Stimulated activated memory B cell treated with anti-CD40 and anti-IgM and Interleukin-4, amounts not matched to agents 10 μg/mL and 1 μg/mL and 100 μg/mL, for 72 hours (primary cell): ENCODE results near the gene MDFIC2.

Experiments
- ATAC-seq: fragments of 150-1000 bp; cut with Tn5 transposase; 2 replicates; pipeline ENCODE4 v1.10.0; 2021
- H3K27ac Mint-ChIP-seq: one replicate; pipeline ENCODE4 v1.8.0; 2022; ENCODE audit warnings: mild to moderate bottlenecking, mixed read lengths
- H3K27me3 Mint-ChIP-seq: one replicate; pipeline ENCODE4 v1.8.0; 2022; ENCODE audit warnings: mixed read lengths
- H3K36me3 Mint-ChIP-seq: one replicate; pipeline ENCODE4 v1.8.0; 2022; ENCODE audit warnings: mixed read lengths
- H3K4me1 Mint-ChIP-seq: one replicate; pipeline ENCODE4 v1.8.0; 2022; ENCODE audit warnings: mixed read lengths
- H3K4me3 Mint-ChIP-seq: one replicate; pipeline ENCODE4 v1.8.0; 2022; ENCODE audit warnings: mild to moderate bottlenecking, moderate library complexity, mixed read lengths
- H3K9me3 Mint-ChIP-seq: one replicate; pipeline ENCODE4 v1.8.0; 2022; ENCODE audit warnings: mixed read lengths

Gene MDFIC2

DNA sequence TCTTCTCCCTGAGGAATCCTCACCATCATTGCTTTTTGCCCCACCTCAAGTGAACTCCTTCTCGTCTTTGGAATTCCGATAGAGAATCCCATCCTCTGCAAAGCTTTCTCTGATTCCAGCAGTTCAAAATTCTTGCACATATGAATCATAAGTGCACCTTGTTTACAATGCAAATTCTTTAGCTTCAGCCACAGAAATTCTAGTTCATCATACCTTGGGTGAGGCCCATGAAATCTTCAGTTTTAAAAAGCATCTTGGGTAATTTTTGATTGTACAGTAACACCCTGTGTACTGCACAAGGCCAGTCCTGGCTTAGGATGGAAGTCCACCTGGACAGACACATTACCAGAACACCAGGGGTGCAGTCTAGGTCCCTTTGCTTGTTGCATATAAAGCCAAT lies 30.8 kb downstream of the MDFIC2 start:
- Mint-ChIP-seq H3K9me3 (peaks cover 4% of the 10 kb centered on the region), H3K27me3 (no peaks in the 10 kb centered on the region), H3K36me3 (no peaks in the 10 kb centered on the region), H3K27ac (no peak overlapping the region), H3K4me1 (no peaks in the 10 kb centered on the region), H3K4me3 (no peak overlapping the region)
- ATAC-seq, result no peak

DNA sequence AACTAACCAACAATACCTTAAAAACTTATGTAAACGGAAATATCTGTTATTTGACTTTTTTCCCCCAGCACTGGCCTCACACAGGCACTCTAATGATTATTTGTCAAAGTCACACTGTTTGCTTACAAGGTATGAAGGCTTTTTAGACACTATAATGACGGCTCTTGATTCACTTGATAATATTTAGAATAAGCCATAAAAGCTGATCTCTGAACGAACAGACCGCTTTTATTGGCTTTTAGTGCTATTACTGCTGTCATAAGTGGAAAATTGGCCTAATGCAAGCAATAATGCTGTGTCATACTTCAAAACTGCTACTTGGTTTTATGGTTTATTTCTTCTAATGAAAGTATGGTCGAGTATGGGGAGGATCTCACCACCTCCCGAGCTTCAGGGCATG lies 35.1 kb downstream of the MDFIC2 start:
- Mint-ChIP-seq H3K9me3 (peaks cover under 1% of the 10 kb centered on the region), H3K4me3 (no peak overlapping the region), H3K27me3 (no peaks in the 10 kb centered on the region), H3K36me3 (no peaks in the 10 kb centered on the region), H3K4me1 (no peaks in the 10 kb centered on the region), H3K27ac (no peak overlapping the region)
- no peak for ATAC-seq

DNA sequence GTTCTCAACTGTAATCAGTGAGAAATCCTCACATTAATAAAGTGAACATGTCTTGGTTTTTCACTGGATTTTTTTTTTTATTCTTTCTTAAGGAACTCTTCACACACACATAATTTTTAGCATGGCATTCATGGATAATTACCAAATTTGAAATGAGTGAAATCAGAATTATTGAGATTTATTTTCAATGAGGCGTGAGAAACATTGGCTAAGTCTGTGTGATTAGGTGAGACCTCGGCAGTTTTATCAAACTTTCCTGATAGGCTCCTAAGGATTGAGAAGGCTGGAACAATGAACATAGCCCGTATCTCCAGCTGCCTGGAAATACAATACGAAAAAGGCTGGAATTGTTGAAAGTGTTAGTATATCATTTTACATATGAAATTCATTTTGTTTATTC lies 35.5 kb downstream of the MDFIC2 start:
- no peaks in the 10 kb centered on the region for H3K36me3 Mint-ChIP-seq
- no peaks in the 10 kb centered on the region for H3K4me1 Mint-ChIP-seq
- no peak overlapping the region for H3K4me3 Mint-ChIP-seq

DNA sequence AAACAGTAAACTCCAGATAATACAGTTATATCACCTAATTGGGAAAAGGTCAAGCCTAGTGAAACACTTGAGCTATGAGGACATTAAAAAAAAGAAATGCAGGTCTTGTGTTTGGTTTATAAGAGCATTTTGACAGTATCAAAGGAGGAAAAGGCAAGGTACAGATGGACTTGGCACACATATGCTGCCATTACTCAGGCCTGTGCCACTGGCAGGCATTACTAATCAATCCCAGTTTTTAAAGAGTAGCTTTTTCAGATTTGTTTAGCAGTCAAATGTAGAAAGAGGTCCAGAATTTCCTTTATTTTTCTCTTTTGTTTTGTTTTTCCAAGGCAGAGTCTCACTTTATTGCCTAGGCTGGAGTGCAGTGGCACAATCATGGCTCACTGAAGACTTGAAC lies 38.9 kb downstream of the MDFIC2 start:
- peaks cover 6% of the 10 kb centered on the region for H3K9me3 Mint-ChIP-seq
- ATAC-seq, result no peak
- no peaks in the 10 kb centered on the region for H3K27me3 Mint-ChIP-seq
- no peak overlapping the region for H3K27ac Mint-ChIP-seq
- no peaks in the 10 kb centered on the region for H3K36me3 Mint-ChIP-seq
- no peaks in the 10 kb centered on the region for H3K4me1 Mint-ChIP-seq
- no peak overlapping the region for H3K4me3 Mint-ChIP-seq

More for the DNA sequence above, 35.5 kb downstream of the MDFIC2 start:
- Mint-ChIP-seq H3K27ac (no peak overlapping the region), H3K27me3 (no peaks in the 10 kb centered on the region), H3K9me3 (peaks cover 3% of the 10 kb centered on the region)
- no peak for ATAC-seq

DNA sequence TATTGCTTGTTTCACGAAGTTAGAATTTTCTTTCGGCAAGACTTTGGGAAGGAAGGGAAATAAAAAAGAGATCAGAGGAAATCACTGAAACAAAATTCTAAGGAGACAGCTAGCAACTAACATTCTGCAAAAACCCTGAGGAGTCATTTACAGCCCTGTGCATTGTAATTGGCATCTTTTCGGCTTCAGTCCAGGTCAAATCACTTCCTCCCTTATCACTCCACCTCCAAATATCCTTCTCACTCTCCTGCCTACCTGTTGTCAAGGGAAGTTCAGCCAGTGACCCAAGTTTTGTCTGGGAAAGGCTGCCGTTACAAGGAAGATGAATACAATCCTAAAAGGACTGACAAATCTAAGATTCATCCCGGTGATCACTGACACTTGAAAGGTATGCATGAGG lies 39.6 kb downstream of the MDFIC2 start:
- Mint-ChIP-seq H3K27ac (no peak overlapping the region), H3K9me3 (peaks cover 6% of the 10 kb centered on the region), H3K4me1 (no peaks in the 10 kb centered on the region), H3K36me3 (no peaks in the 10 kb centered on the region), H3K27me3 (no peaks in the 10 kb centered on the region), H3K4me3 (no peak overlapping the region)
- no peak for ATAC-seq

DNA sequence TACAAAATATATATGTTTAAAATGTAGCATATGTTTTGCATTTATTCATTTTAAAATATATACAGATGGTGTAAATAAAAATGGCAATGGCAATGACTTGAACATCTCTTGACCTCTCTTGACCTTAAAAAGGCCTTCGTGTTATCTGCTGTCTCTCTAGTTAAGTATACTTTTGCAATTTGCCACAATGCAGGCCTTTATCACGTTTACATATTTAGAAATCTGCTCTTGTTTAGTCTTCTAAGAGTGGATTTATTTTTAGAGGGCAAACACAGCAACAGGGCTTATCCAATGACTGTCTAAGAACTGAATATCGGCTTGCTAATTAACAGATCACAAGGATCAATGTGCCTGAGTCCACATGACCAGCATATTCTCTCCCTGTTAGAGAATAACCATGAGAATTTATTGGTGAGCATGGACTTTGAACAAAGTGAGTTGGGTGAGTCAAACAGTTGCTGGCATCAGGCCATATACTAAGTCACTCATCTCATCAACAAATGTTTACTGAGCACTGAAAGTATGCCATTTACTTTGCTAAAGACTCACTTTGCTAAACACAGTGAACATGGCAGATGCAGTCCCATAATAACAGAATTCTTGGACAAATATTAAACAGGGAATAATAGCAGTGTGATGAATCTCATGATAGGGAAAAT lies 48.2 kb downstream of the MDFIC2 start:
- ATAC-seq, result no peak
- Mint-ChIP-seq H3K4me3 (no peak overlapping the region), H3K27ac (no peak overlapping the region), H3K9me3 (peaks cover 5% of the 10 kb centered on the region), H3K4me1 (no peaks in the 10 kb centered on the region), H3K36me3 (no peaks in the 10 kb centered on the region), H3K27me3 (no peaks in the 10 kb centered on the region)

DNA sequence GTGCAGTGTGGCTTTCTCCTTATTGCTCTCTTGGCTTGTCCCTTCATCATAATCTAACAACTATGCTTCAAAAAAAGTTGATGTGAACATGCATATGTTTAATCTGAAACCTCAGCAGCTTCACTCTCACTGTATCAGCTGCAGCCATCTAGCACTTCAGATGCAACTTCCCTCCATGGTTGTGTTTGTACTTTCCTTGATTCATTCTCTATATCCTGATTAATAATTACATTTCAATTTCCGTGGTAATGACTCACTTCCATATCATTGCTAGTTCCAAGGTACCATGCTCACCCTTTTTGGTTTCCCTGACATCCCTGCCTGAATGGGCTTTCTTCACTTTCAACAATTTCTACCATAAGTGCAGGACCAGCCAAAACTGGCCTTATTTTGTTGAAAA lies 51.2 kb downstream of the MDFIC2 start:
- H3K4me1 Mint-ChIP-seq, result no peaks in the 10 kb centered on the region
- H3K27me3 Mint-ChIP-seq, result no peaks in the 10 kb centered on the region
- no peak for ATAC-seq
- H3K9me3 Mint-ChIP-seq, result peaks cover 8% of the 10 kb centered on the region
- H3K27ac Mint-ChIP-seq, result no peak overlapping the region
- H3K36me3 Mint-ChIP-seq, result no peaks in the 10 kb centered on the region
- no peak overlapping the region for H3K4me3 Mint-ChIP-seq

DNA sequence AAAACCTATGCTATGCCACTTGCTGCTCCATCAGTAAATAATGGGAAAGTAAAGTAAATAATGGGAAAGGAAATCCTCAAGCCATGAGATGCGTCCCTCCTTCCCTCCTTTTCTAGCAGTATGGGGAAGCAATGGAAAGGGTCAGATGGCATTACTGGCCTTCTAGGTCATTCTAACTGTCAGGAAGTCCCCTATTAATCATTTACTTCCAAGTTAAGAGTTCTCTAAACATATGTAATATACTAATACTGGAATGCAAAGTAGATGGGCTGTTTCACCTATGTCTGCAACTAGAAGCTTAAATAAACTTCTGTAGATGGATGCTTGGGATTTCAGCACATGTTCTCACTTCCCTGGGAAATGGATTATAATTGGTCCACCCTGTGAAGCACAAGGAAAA lies 55.9 kb downstream of the MDFIC2 start:
- Mint-ChIP-seq H3K36me3 (no peaks in the 10 kb centered on the region), H3K27me3 (no peaks in the 10 kb centered on the region), H3K4me3 (no peak overlapping the region), H3K9me3 (peaks cover 3% of the 10 kb centered on the region), H3K27ac (no peak overlapping the region), H3K4me1 (no peaks in the 10 kb centered on the region)
- no peak for ATAC-seq

DNA sequence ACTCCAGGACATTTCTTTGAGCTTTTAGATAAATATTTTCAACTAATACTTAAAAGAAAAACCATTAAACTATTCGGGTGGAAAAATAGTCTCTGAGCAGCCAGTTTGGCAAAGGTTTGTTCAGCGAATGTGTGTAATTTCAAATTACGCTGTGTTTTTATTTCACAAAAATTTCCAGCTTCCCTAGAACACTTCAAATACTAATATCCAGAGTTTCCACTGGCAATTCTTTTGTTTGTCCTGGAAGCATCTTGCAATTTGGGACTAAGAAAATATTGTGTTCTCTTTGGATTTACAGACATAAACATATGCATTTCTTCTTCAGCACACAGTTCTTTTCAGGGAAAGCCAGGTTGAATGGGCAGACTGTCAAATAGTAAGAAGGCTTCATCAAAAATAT lies 61.9 kb downstream of the MDFIC2 start:
- no peaks in the 10 kb centered on the region for H3K4me1 Mint-ChIP-seq
- no peak overlapping the region for H3K27ac Mint-ChIP-seq
- no peaks in the 10 kb centered on the region for H3K36me3 Mint-ChIP-seq
- no peaks in the 10 kb centered on the region for H3K27me3 Mint-ChIP-seq
- peaks cover 8% of the 10 kb centered on the region for H3K9me3 Mint-ChIP-seq
- no peak for ATAC-seq
- H3K4me3 Mint-ChIP-seq, result no peak overlapping the region

DNA sequence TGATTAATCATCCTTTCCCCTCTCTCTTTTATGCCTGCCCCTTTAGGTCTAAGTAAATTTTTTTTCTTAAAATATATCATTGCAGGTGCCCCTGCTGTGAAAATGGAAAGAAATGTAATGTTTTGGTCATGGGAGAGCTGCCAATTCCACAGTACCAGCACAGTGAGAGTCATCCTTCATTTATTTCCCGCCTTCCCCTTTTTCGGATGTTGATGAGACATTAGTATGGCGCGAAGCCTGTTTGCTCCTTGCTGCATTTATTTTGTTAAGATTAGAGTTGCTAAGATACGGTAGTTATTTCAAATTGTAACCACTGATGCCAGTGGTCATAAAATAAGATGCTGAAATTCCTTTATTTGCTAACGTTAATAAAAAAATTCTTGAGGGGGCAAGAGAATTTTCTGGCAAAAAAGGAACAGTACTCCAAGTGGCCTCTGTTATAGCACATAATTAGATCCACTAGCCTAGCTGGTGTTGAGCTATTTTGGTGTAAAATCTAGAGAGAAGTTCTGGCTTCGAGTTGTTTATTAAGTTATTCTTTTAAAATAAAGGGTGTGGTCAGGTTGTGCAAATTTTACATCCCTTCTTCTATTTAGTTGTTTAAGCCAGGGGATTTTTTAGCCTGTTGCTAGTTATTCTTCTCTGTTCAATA lies 62.8 kb downstream of the MDFIC2 start:
- Mint-ChIP-seq H3K9me3 (peaks cover 8% of the 10 kb centered on the region), H3K4me3 (no peak overlapping the region), H3K27ac (no peak overlapping the region), H3K27me3 (no peaks in the 10 kb centered on the region), H3K4me1 (no peaks in the 10 kb centered on the region), H3K36me3 (no peaks in the 10 kb centered on the region)
- ATAC-seq, result no peak

DNA sequence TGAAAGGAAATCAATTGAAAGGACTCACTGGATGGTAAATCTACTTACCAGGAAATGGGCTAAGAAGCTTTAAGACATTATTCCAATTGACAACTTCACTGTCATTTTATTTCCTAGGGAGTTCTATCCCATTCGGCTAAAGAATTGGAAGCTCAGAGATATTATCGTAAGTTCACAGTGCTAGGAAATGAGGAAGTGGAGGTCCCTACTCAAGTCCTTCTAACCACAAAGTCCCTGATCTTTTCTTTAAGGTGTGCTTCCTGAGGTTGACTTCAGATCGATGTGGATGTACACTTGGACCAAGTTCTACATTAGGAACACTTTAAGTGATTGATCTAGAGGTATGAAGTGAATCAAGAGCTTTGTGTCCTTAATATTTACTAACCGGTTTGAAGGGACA lies 63.6 kb downstream of the MDFIC2 start:
- Mint-ChIP-seq H3K4me1 (no peaks in the 10 kb centered on the region), H3K9me3 (peaks cover 8% of the 10 kb centered on the region)

DNA sequence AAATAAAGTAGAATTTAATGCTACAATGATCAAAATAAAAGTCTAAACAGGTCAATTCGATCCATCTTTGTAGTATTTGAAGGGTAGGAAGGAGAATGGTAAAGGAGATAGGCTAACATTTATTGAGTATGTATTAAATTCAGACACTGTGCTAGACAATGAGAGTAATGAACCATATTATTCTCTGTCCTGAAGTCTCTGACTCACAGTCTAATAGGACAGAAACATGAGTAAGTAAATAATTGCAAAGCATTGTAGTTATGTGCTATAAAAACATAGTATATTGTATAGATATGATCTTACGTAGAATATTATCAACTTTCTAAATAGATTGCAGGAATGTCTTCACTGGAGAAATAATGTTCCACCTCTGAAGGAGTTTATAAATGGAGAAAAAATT lies 64.5 kb downstream of the MDFIC2 start:
- H3K9me3 Mint-ChIP-seq, result peaks cover 8% of the 10 kb centered on the region

More for the DNA sequence above, 63.6 kb downstream of the MDFIC2 start:
- Mint-ChIP-seq H3K27me3 (no peaks in the 10 kb centered on the region), H3K36me3 (no peaks in the 10 kb centered on the region), H3K4me3 (no peak overlapping the region), H3K27ac (no peak overlapping the region)
- ATAC-seq, result no peak

DNA sequence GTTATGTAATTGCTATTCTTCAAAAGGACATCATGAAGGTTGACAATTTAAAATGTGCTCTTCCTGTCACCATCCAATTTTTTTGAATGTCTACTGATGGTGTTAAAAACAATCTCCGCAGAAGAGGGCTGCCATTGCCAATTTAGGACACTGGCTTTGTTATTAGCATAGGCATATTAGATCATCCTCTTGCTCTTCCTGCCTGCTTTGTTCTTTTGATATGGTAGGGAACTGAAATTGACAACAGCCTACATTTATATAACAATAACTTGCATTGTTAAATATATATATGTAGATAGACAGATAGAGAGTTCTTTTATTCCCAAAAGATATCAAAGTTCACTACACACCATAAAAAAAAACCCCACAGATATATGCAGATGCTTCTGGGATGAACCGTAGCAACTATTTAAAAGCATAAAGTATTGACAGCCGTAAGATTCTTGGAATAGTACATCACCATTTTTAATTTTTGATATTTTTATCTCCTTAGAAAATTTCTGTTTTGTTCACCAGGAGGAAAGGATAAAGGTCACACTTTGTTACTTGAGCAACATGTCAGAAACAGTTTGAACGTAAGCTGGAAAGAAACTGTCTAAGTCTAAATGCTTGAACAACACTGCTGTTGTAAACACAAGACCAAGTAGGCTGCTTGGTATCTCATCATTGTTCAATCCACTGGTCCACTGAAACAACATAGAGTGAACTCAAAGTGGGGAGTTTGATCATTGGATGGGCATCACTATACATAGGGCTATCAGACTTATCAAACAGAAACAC lies 66.5 kb downstream of the MDFIC2 start:
- Mint-ChIP-seq H3K36me3 (no peaks in the 10 kb centered on the region), H3K9me3 (peaks cover 8% of the 10 kb centered on the region), H3K4me3 (no peak overlapping the region), H3K27ac (no peak overlapping the region), H3K4me1 (no peaks in the 10 kb centered on the region), H3K27me3 (no peaks in the 10 kb centered on the region)
- ATAC-seq, result no peak

More for the DNA sequence above, 64.5 kb downstream of the MDFIC2 start:
- no peaks in the 10 kb centered on the region for H3K36me3 Mint-ChIP-seq
- no peak for ATAC-seq
- H3K27me3 Mint-ChIP-seq, result no peaks in the 10 kb centered on the region
- no peak overlapping the region for H3K27ac Mint-ChIP-seq
- no peak overlapping the region for H3K4me3 Mint-ChIP-seq
- no peaks in the 10 kb centered on the region for H3K4me1 Mint-ChIP-seq

DNA sequence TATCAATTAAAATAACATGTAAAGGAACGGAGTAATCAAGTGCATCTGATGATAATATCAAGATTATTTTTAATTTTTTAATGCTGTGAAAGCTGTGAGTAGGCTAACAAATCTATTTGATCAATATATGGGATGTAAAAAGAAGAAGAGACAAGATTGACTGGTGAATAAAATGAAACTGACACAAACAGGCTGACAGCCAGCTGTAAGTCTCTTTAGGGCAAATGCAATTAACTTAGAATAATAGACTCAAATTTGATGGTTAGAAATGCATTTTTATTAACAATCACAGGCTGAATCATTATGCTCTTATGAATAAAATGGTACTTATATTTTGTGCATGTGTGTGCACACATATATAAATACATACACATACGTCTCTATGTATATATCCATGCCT lies 68.0 kb downstream of the MDFIC2 start:
- Mint-ChIP-seq H3K4me1 (no peaks in the 10 kb centered on the region), H3K4me3 (no peak overlapping the region), H3K27me3 (no peaks in the 10 kb centered on the region), H3K27ac (no peak overlapping the region), H3K9me3 (peaks cover 8% of the 10 kb centered on the region), H3K36me3 (no peaks in the 10 kb centered on the region)
- ATAC-seq, result no peak

DNA sequence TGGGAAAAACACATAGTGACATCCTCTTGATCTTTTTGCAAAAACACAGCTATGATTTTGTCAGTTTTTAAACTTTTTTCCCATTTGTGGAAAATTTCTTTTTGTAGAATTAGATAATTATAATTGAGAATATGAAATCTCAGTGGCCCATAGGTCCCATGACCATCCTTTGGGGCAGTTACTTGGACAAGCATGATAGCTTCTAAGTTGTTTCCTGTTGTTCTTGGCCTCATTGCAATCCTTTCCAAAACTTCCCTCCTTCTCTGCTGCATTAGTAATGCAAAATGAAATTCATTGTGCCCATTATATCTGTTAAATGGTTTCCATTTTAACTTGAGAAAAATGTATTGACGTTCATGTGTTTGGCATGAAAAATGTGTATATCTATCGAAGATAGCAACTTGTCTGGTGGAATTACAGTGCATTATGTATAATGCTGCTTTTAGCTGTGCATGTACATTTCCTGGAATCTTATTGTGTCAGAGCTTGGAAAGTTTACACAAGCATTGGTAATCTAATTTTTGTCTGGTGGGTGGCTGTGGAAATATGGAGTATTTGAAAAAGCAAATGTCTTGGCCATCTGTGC lies 70.0 kb downstream of the MDFIC2 start:
- H3K4me3 Mint-ChIP-seq, result no peak overlapping the region
- no peak overlapping the region for H3K27ac Mint-ChIP-seq
- peaks cover 4% of the 10 kb centered on the region for H3K9me3 Mint-ChIP-seq
- no peaks in the 10 kb centered on the region for H3K36me3 Mint-ChIP-seq
- no peaks in the 10 kb centered on the region for H3K27me3 Mint-ChIP-seq
- ATAC-seq, result no peak
- no peaks in the 10 kb centered on the region for H3K4me1 Mint-ChIP-seq
